ENCODE measurements around the gene FKTN.

DNA sequence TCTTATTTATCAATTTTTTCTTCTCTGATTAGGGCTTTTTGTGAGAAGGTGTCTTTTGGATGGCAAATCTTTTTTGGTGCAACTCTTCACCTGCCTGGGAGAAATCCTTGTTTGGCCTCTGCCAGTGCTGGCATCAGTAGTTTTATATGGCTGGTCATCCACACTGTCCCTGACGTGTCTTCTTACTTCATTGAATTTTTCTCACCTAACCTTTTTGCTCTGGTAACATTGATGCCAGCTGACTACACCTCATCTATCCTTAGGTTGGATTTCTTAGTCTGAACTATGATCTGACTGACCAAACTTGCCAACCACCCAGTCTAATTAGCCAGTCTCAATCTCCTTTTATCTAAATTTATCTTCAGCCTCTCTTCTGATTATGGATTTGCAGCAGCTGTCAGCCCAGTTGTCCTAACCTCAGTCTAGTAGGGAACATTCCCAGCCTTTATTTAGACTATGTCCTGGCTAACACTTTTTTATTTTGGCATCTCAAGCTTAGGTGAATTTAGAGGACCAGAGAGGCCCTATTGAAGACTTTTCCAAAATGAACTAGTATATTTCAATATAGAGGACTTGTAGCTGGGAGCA is 125.9 kb downstream of the FKTN start:
- TF ChIP-seq, protein P1, sequence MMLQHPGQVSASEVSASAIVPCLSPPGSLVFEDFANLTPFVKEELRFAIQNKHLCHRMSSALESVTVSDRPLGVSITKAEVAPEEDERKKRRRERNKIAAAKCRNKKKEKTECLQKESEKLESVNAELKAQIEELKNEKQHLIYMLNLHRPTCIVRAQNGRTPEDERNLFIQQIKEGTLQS (IDR thresholded peaks at IDR 0.05) = no peak
- TF ChIP-seq, protein P2, sequence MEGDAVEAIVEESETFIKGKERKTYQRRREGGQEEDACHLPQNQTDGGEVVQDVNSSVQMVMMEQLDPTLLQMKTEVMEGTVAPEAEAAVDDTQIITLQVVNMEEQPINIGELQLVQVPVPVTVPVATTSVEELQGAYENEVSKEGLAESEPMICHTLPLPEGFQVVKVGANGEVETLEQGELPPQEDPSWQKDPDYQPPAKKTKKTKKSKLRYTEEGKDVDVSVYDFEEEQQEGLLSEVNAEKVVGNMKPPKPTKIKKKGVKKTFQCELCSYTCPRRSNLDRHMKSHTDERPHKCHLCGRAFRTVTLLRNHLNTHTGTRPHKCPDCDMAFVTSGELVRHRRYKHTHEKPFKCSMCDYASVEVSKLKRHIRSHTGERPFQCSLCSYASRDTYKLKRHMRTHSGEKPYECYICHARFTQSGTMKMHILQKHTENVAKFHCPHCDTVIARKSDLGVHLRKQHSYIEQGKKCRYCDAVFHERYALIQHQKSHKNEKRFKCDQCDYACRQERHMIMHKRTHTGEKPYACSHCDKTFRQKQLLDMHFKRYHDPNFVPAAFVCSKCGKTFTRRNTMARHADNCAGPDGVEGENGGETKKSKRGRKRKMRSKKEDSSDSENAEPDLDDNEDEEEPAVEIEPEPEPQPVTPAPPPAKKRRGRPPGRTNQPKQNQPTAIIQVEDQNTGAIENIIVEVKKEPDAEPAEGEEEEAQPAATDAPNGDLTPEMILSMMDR (IDR thresholded peaks at IDR 0.05 in 2 of 3, conservative IDR thresholded peaks at IDR 0.05 in 1 of 3; ENCODE audit: borderline replicate concordance in 1 of 3, insufficient read depth in 1 of 3, low read depth in 2 of 3, low read length in 2 of 3) = no peak
- no peak for TF ChIP-seq POLR2AphosphoS5 (IDR thresholded peaks at IDR 0.05; ENCODE audit: low read depth, low read length)
- TF ChIP-seq, protein P3, sequence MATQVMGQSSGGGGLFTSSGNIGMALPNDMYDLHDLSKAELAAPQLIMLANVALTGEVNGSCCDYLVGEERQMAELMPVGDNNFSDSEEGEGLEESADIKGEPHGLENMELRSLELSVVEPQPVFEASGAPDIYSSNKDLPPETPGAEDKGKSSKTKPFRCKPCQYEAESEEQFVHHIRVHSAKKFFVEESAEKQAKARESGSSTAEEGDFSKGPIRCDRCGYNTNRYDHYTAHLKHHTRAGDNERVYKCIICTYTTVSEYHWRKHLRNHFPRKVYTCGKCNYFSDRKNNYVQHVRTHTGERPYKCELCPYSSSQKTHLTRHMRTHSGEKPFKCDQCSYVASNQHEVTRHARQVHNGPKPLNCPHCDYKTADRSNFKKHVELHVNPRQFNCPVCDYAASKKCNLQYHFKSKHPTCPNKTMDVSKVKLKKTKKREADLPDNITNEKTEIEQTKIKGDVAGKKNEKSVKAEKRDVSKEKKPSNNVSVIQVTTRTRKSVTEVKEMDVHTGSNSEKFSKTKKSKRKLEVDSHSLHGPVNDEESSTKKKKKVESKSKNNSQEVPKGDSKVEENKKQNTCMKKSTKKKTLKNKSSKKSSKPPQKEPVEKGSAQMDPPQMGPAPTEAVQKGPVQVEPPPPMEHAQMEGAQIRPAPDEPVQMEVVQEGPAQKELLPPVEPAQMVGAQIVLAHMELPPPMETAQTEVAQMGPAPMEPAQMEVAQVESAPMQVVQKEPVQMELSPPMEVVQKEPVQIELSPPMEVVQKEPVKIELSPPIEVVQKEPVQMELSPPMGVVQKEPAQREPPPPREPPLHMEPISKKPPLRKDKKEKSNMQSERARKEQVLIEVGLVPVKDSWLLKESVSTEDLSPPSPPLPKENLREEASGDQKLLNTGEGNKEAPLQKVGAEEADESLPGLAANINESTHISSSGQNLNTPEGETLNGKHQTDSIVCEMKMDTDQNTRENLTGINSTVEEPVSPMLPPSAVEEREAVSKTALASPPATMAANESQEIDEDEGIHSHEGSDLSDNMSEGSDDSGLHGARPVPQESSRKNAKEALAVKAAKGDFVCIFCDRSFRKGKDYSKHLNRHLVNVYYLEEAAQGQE (IDR thresholded peaks at IDR 0.05; ENCODE audit: low read depth) = no peak
- TF ChIP-seq EZH2 (IDR thresholded peaks at IDR 0.05) = no peak
- TF ChIP-seq, protein P4, sequence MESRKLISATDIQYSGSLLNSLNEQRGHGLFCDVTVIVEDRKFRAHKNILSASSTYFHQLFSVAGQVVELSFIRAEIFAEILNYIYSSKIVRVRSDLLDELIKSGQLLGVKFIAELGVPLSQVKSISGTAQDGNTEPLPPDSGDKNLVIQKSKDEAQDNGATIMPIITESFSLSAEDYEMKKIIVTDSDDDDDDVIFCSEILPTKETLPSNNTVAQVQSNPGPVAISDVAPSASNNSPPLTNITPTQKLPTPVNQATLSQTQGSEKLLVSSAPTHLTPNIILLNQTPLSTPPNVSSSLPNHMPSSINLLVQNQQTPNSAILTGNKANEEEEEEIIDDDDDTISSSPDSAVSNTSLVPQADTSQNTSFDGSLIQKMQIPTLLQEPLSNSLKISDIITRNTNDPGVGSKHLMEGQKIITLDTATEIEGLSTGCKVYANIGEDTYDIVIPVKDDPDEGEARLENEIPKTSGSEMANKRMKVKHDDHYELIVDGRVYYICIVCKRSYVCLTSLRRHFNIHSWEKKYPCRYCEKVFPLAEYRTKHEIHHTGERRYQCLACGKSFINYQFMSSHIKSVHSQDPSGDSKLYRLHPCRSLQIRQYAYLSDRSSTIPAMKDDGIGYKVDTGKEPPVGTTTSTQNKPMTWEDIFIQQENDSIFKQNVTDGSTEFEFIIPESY (IDR thresholded peaks at IDR 0.05; ENCODE audit: extremely low read depth, insufficient replicate concordance, low read length) = no peak
- no peak for TF ChIP-seq RAD21 (IDR thresholded peaks at IDR 0.05; ENCODE audit: low read depth)
- TF ChIP-seq EZH2phosphoT487 (IDR thresholded peaks at IDR 0.05; ENCODE audit: borderline replicate concordance) = no peak
